K562 (cell line): ENCODE data around the gene PNRC2. TPM values are rescaled to one million over a fixed set of nuclear protein-coding genes. Genes with fewer than 3 reads are reported as not detected.

Source experiments
- ATAC-seq: fragments of 200-7000 bp; cut with Tn5 transposase; 3 replicates; pipeline ENCODE4 v1.9.1; 2020; ENCODE audit warnings: moderate library complexity
- BruUV-seq: library from RNA; stranded (reverse); fragments of 400-500 nt; replicated peaks from 2 replicates; lab custom pipeline; 2021; lab: Mats Ljungman, UMichigan
- CTCF ChIA-PET: fragments of 300-600 bp; formaldehyde crosslinking; extraction: SDS; loops from one replicate; lab custom pipeline; 2021; ENCODE audit warnings: low intra/inter-chr PET ratio; lab: Yijun Ruan, JAX
- POLR2A ChIA-PET: fragments of 300-600, 350-650 bp; sonication (Branson Sonifier 250); formaldehyde crosslinking; extraction: SDS; loops from one replicate; lab custom pipeline; 2021; ENCODE audit warnings: antibody characterized with exemption, inconsistent platforms; lab: Yijun Ruan, JAX
- DNase-seq, 4 experiments: peaks; one replicate each; pipeline versions ENCODE4 v3.0.0 to v3.0.0-alpha.2; 2011 to 2018; ENCODE audit warnings: low spot score in 3 of 4, mixed read lengths in 3 of 4; ENCODE audit errors: extremely low read depth in 1 of 4
- FAIRE-seq: peaks from 2 replicates; lab custom pipeline; 2011; peaks lifted over from hg19 to GRCh38; lab: Jason Lieb, UNC
- H2AFZ ChIP-seq: 2 replicates; pipeline ENCODE4 v1.6.0; 2011; ENCODE audit warnings: low read depth, low read length, control low read depth, inconsistent platforms
- H3K27ac ChIP-seq: fragments of 200-600 bp; 3 replicates; pipeline ENCODE4 v1.8.0; 2011; ENCODE audit warnings: low read depth, mild to moderate bottlenecking, control low read depth, inconsistent platforms, low read length, moderate library complexity, mixed read lengths; ENCODE audit errors: extremely low read depth
- H3K27me3 ChIP-seq, 2 experiments: fragments of 300-600 bp in 1 of 2; 2 replicates in 1 of 2; 3 replicates in 1 of 2; pipeline versions ENCODE4 v1.6.0 to v1.8.0; 2011; ENCODE audit warnings: inconsistent platforms in 2 of 2, low read length in 2 of 2, mild to moderate bottlenecking in 1 of 2, mixed read lengths in 1 of 2, moderate library complexity in 1 of 2; ENCODE audit not compliant: control insufficient read depth in 2 of 2, insufficient read depth in 2 of 2
- H3K36me3 ChIP-seq: fragments of 300-600 bp; 3 replicates; pipeline ENCODE4 v1.8.0; 2011; ENCODE audit warnings: mild to moderate bottlenecking, low read length, inconsistent platforms; ENCODE audit not compliant: control insufficient read depth, insufficient read depth
- H3K4me1 ChIP-seq, 2 experiments: fragments of 200-600 bp in 1 of 2; replicated peaks in 1 of 2; 2 replicates in 1 of 2; 3 replicates in 1 of 2; pipeline versions ENCODE4 v1.5.1 to v1.8.0; 2011; ENCODE audit warnings: inconsistent platforms in 2 of 2, low read length in 2 of 2, mild to moderate bottlenecking in 1 of 2, mixed read lengths in 1 of 2, moderate library complexity in 1 of 2; ENCODE audit not compliant: control insufficient read depth in 2 of 2, insufficient read depth in 2 of 2
- H3K4me2 ChIP-seq: 2 replicates; pipeline ENCODE4 v1.6.1; 2011; ENCODE audit warnings: low read length, control low read depth, inconsistent platforms, mixed read lengths; ENCODE audit not compliant: insufficient read depth
- H3K4me3 ChIP-seq: fragments of 200-600 bp; sonication (generic), shearing (Covaris generic); 2 replicates; pipeline ENCODE4 v1.5.1; 2016; ENCODE audit warnings: control low read depth, inconsistent platforms
- H3K79me2 ChIP-seq: fragments of 200-600 bp; 3 replicates; pipeline ENCODE4 v1.8.0; 2011; ENCODE audit warnings: low read length, inconsistent platforms; ENCODE audit not compliant: control insufficient read depth, insufficient read depth
- H3K9ac ChIP-seq, 2 experiments: 2 replicates each; pipeline versions ENCODE4 v1.6.0 to v1.6.1; 2011; ENCODE audit warnings: low read depth in 2 of 2, low read length in 2 of 2, control low read depth in 1 of 2, inconsistent platforms in 1 of 2, mild to moderate bottlenecking in 1 of 2, mixed read lengths in 1 of 2; ENCODE audit not compliant: insufficient read depth in 1 of 2
- H3K9me1 ChIP-seq: one replicate; pipeline ENCODE4 v1.6.0; 2011; ENCODE audit warnings: inconsistent platforms, mild to moderate bottlenecking, low read length, moderate library complexity; ENCODE audit not compliant: control insufficient read depth, insufficient read depth
- H3K9me3 ChIP-seq: replicated peaks from 2 replicates; pipeline ENCODE4 v1.5.1; 2011; ENCODE audit warnings: low read depth, low read length, inconsistent platforms; ENCODE audit not compliant: control insufficient read depth, insufficient read depth
- H4K20me1 ChIP-seq: replicated peaks from 2 replicates; pipeline ENCODE4 v1.6.1; 2011; ENCODE audit warnings: low read length, inconsistent platforms, mixed read lengths; ENCODE audit not compliant: control insufficient read depth, insufficient read depth
- CREB5 ChIP-seq: fragments of 250-450 bp; sonication (Bioruptor Pico); IDR thresholded peaks from 2 replicates; pipeline ENCODE4 v1.5.0; 2020; ENCODE audit warnings: mild to moderate bottlenecking
- GTF2E2 ChIP-seq: fragments of 200-800 bp; sonication (Bioruptor generic); IDR thresholded peaks from 2 replicates; pipeline ENCODE4 v1.6.1; 2016; ENCODE audit warnings: missing genetic modification characterization, missing compliant biosample characterization
- NONO ChIP-seq, 2 experiments: fragments of 200-400 bp in 1 of 2; fragments of 450-650 bp in 1 of 2; formaldehyde crosslinking in 1 of 2; IDR thresholded peaks; 2 replicates each; pipeline ENCODE4 v1.6.1; 2017; ENCODE audit warnings: low read depth in 2 of 2, mild to moderate bottlenecking in 2 of 2, moderate library complexity in 2 of 2, low read length in 1 of 2
- POLR2AphosphoS5 ChIP-seq: IDR thresholded peaks from 2 replicates; pipeline ENCODE4 v1.6.1; 2011; ENCODE audit warnings: mild to moderate bottlenecking, low read depth, low read length, moderate library complexity; ENCODE audit not compliant: control insufficient read depth, insufficient read depth
- POLR2G ChIP-seq: fragments of 200-400 bp; formaldehyde crosslinking; IDR thresholded peaks from 2 replicates; pipeline ENCODE4 v1.6.1; 2017; ENCODE audit warnings: low read depth, mild to moderate bottlenecking, antibody characterized with exemption, low read length, moderate library complexity
- PURB ChIP-seq: sonication (generic); formaldehyde crosslinking; IDR thresholded peaks from 2 replicates; pipeline ENCODE4 v1.9.0; 2021; ENCODE audit warnings: low read depth, mild to moderate bottlenecking, missing genetic modification reagents
- RBFOX2 ChIP-seq: fragments of 200-400 bp; formaldehyde crosslinking; IDR thresholded peaks from 2 replicates; pipeline ENCODE4 v1.6.1; 2017; ENCODE audit warnings: low read depth, mild to moderate bottlenecking, low read length, moderate library complexity
- SMAD3 ChIP-seq: fragments of 450-650 bp; formaldehyde crosslinking; conservative IDR thresholded peaks from 2 replicates; pipeline ENCODE4 v1.4.0; 2020; ENCODE audit warnings: mild to moderate bottlenecking
- ZNF274 ChIP-seq: IDR thresholded peaks from 2 replicates; pipeline ENCODE4 v1.6.1; 2011; ENCODE audit warnings: low read depth, mild to moderate bottlenecking, low read length, moderate library complexity, borderline replicate concordance
- ZNF41 ChIP-seq: fragments of 250-450 bp; sonication (Bioruptor Pico); conservative IDR thresholded peaks from 2 replicates; pipeline ENCODE4 v1.4.0; 2020; ENCODE audit warnings: mild to moderate bottlenecking
- ZNF444 ChIP-seq: fragments of 250-450 bp; sonication (Bioruptor Pico); IDR thresholded peaks from 2 replicates; pipeline ENCODE4 v1.4.0; 2020; ENCODE audit warnings: mild to moderate bottlenecking, moderate library complexity
- ZNF584 ChIP-seq: fragments of 200-800 bp; sonication (Bioruptor generic); IDR thresholded peaks from 2 replicates; pipeline ENCODE4 v1.6.1; 2016; ENCODE audit warnings: low read depth, mild to moderate bottlenecking, missing genetic modification characterization, missing compliant biosample characterization
- ZNF655 ChIP-seq: fragments of 250-450 bp; sonication (Bioruptor Pico); IDR thresholded peaks from 2 replicates; pipeline ENCODE4 v1.5.0; 2021
- WGBS: fragments of 100-300 bp; shearing (Covaris generic); methylation state at CpG from one replicate; pipeline ENCODE4 v1.1.6; 2016; ENCODE audit warnings: low coverage, mixed read lengths; ENCODE audit not compliant: insufficient coverage; ENCODE audit errors: missing lambda C conversion rate; 5-methylcytosine and 5-hydroxymethylcytosine counted together
- in situ Hi-C: fragments of 300-500 bp; cut with MboI; formaldehyde crosslinking; loops from 4 replicates; pipeline ENCODE4 v1.15.0; 2018; ENCODE audit warnings: inconsistent platforms, mixed read lengths
- intact Hi-C: fragments of 100-400 bp; cut with micrococcal nuclease; formaldehyde crosslinking; loops from 2 replicates; pipeline ENCODE4 v1.14.2; 2022
- polyA plus RNA-seq, 8 experiments: library from polyadenylated mRNA; depleted of rRNA in 4 of 8; stranded (reverse) in 5 of 8; unstranded in 3 of 8; fragments of >200 nt; fragmentation: Nextera tagmentation in 2 of 8; fragmentation: Illumina TruSeq in 1 of 8; extraction: Ambion mirVana in 2 of 8; extraction: Trizol in 1 of 8; gene quantifications; 2 replicates each; pipeline versions ENCODE4 v1.2.1 to v1.2.3, GENCODE V29; 2011 to 2014; ENCODE audit warnings: inconsistent platforms in 1 of 8, missing spikeins in 1 of 8
- total RNA-seq, 7 experiments: library from RNA; depleted of rRNA in 6 of 7; stranded (reverse); fragments of >200 nt in 6 of 7; fragmentation: Illumina TruSeq in 2 of 7; extraction: Trizol in 2 of 7; gene quantifications; 2 replicates each; pipeline versions ENCODE4 v1.2.1 to v1.2.3, GENCODE V29; 2011 to 2021; ENCODE audit warnings: low replicate concordance in 1 of 7

The PNRC2 gene
- total and polyA plus RNA-seq, 9 of the 15 experiments (the other 6 are each of a cell fraction or from before 2014, with no cell fraction given) = 127 to 303 (median 203) TPM

GRCh38 chr1:23960291-23961020, 828 bp downstream of the PNRC2 start (continued):
- TF ChIP-seq CREB5 = 0 out of 2 replicates have a peak, but pooled peaks have one; percentile 27

GRCh38 chr1:23963617-23964234, 4.1 kb downstream of the PNRC2 start:
- CTCF ChIA-PET = no interaction called here
- H3K9ac ChIP-seq = no peak overlapping the region
- no peak for ATAC-seq
- no peak overlapping the region for H3K4me3 ChIP-seq
- H3K4me1 ChIP-seq = peaks cover 6 to 11% of the 10 kb centered on the region in 2 experiments; a peak in 4 of 5 replicates
- in situ Hi-C loops (no loop called here), intact Hi-C loops (no loop called here)
- WGBS = 79% methylated on average over 1 of the region's 1 CpG
- H3K9me1 ChIP-seq = no peaks in the 10 kb centered on the region
- H3K27ac ChIP-seq = peak overlapping the region; percentile 7; the same call in 1 of the 3 replicates
- no peak for DNase-seq
- FAIRE-seq = no peak
- H4K20me1 ChIP-seq = peaks cover 17% of the 10 kb centered on the region; the same call in 1 of the 2 replicates
- peaks cover 62% of the 10 kb centered on the region for H3K79me2 ChIP-seq
- POLR2A ChIA-PET = interaction anchor here (0.6 to 8.0 kb wide), 4 partner anchors 11 to 100 kb away, joined by 3 to 82 read pairs (median 12); partner anchors contain the start of gene SRSF10
- no peak overlapping the region for H2AFZ ChIP-seq
- no peaks in the 10 kb centered on the region for H3K27me3 ChIP-seq
- no TSS peak for BruUV-seq
- H3K9me3 ChIP-seq = no peaks in the 10 kb centered on the region
- no peak overlapping the region for H3K4me2 ChIP-seq
- H3K36me3 ChIP-seq = peaks cover 80% of the 10 kb centered on the region
- 0 out of 2 replicates have a peak, but pooled peaks have one; percentile 4 for TF ChIP-seq POLR2G
- TF ChIP-seq POLR2AphosphoS5 = peak; percentile 44; the same call in 1 of the 2 replicates
- 0 out of 2 replicates have a peak, but pooled peaks have one; percentile 65 for TF ChIP-seq ZNF444 (CRISPR knock-in tag)
- no peak for TF ChIP-seq PURB (CRISPR knock-in tag)
- 0 out of 2 replicates have a peak, but pooled peaks have one; percentile 50 for TF ChIP-seq ZNF41 (CRISPR knock-in tag)
- 0 out of 2 replicates have a peak, but pooled peaks have one; percentile 46 for TF ChIP-seq GTF2E2 (tag)
- TF ChIP-seq ZNF655 (CRISPR knock-in tag) = 0 out of 2 replicates have a peak, but pooled peaks have one; percentile 41
- 0 out of 2 replicates have a peak, but pooled peaks have one; percentile 32 for TF ChIP-seq SMAD3 (CRISPR knock-in tag)
- no peak for TF ChIP-seq ZNF274
- TF ChIP-seq ZNF584 (CRISPR knock-in tag) = 0 out of 2 replicates have a peak, but pooled peaks have one; percentile 3
- TF ChIP-seq RBFOX2 = peak; percentile 9; the same call in 1 of the 2 replicates
- TF ChIP-seq NONO (IDR thresholded peaks at IDR 0.05; ENCODE audit: low read depth in 2 of 2, low read length in 1 of 2) = no peak
